GM18511 (cell line): ENCODE measurements around the gene TBC1D14.

Experiments used
- ATAC-seq: cut with Tn5 transposase; IDR thresholded peaks from one replicate; pipeline ENCODE4 v1.9.1; 2021; ENCODE audit warnings: mild to moderate bottlenecking, moderate library complexity; ENCODE audit not compliant: unreplicated experiment

Gene TBC1D14

GRCh38 chr4:7017446-7018048 is 107.9 kb downstream of the TBC1D14 start:
- no peak for ATAC-seq

GRCh38 chr4:7018281-7018680 is 108.7 kb downstream of the TBC1D14 start:
- no peak for ATAC-seq

GRCh38 chr4:7019367-7019766 is 109.7 kb downstream of the TBC1D14 start:
- no peak for ATAC-seq

- no peak for ATAC-seq
Observed at GRCh38 chr4:7020290-7020689, 110.7 kb downstream of the TBC1D14 start.

GRCh38 chr4:7020856-7021255 is 111.2 kb downstream of the TBC1D14 start:
- ATAC-seq, result no peak

- no peak for ATAC-seq
Observed at GRCh38 chr4:7021355-7021754, 111.7 kb downstream of the TBC1D14 start.

- no peak for ATAC-seq
Observed at GRCh38 chr4:7021930-7022664, 112.5 kb downstream of the TBC1D14 start.

- no peak for ATAC-seq
Observed at GRCh38 chr4:7023486-7023885, 113.9 kb downstream of the TBC1D14 start.

GRCh38 chr4:7023901-7024300 is 114.3 kb downstream of the TBC1D14 start:
- ATAC-seq, result no peak

GRCh38 chr4:7024336-7024890 is 114.8 kb downstream of the TBC1D14 start:
- ATAC-seq, result no peak

GRCh38 chr4:7025040-7025602 is 115.5 kb downstream of the TBC1D14 start:
- ATAC-seq, result no peak

- no peak for ATAC-seq
Observed at GRCh38 chr4:7026107-7026506, 116.5 kb downstream of the TBC1D14 start.

GRCh38 chr4:7027284-7027683 is 117.7 kb downstream of the TBC1D14 start:
- ATAC-seq, result no peak

GRCh38 chr4:7027913-7028312 is 118.3 kb downstream of the TBC1D14 start:
- ATAC-seq, result no peak

- ATAC-seq, result no peak
Observed at GRCh38 chr4:7029212-7029611, 119.6 kb downstream of the TBC1D14 start.

GRCh38 chr4:7029921-7030320 is 120.3 kb downstream of the TBC1D14 start:
- ATAC-seq, result no peak

- no peak for ATAC-seq
Observed at GRCh38 chr4:7030856-7031255, 121.2 kb downstream of the TBC1D14 start.

- ATAC-seq, result no peak
Observed at GRCh38 chr4:7031558-7032449, 122.2 kb downstream of the TBC1D14 start.

- no peak for ATAC-seq
Observed at GRCh38 chr4:7032596-7032995, 123.0 kb downstream of the TBC1D14 start.

- ATAC-seq, result no peak
Observed at GRCh38 chr4:7034262-7035081, 124.8 kb downstream of the TBC1D14 start.
